SK-N-SH (cell line): ENCODE measurements around the gene RFT1. TPM values are rescaled to one million over a fixed set of nuclear protein-coding genes. Genes with fewer than 3 reads are reported as not detected.

ENCODE experiments used
- CTCF ChIA-PET: fragments of 300-600, 350-600 bp; formaldehyde crosslinking; extraction: SDS; loops from one replicate; lab custom pipeline; 2021; lab: Yijun Ruan, JAX
- POLR2A ChIA-PET: fragments of 350-600 bp; sonication (Branson Sonifier 250); formaldehyde crosslinking; extraction: SDS; loops from one replicate; lab custom pipeline; 2020; ENCODE audit warnings: antibody characterized with exemption, inconsistent platforms; lab: Yijun Ruan, JAX
- DNase-seq: peaks from one replicate; pipeline ENCODE4 v3.0.0; 2012
- H2AFZ ChIP-seq: fragments of 200-600 bp; sonication (generic); 2 replicates; pipeline ENCODE4 v1.8.1; 2016; ENCODE audit warnings: antibody characterized with exemption, mild to moderate bottlenecking, low read depth
- H3F3A ChIP-seq: fragments of 200-600 bp; sonication (generic); replicated peaks from 2 replicates; pipeline ENCODE3; 2016; ENCODE audit warnings: antibody characterized with exemption, mild to moderate bottlenecking; ENCODE audit not compliant: insufficient read depth
- H3K27ac ChIP-seq, 2 experiments: fragments of 200-500 bp in 1 of 2; fragments of 200-600 bp in 1 of 2; sonication (Bioruptor generic) in 1 of 2; sonication (generic), shearing (Covaris generic) in 1 of 2; 2 replicates each; pipeline versions ENCODE4 v1.5.1 to v1.6.1; 2014 to 2016; ENCODE audit warnings: low read depth in 2 of 2, inconsistent platforms in 1 of 2, low read length in 1 of 2, mild to moderate bottlenecking in 1 of 2, mixed read lengths in 1 of 2
- H3K27me3 ChIP-seq: fragments of 200-600 bp; sonication (generic), shearing (Covaris generic); 2 replicates; pipeline ENCODE4 v1.6.1; 2016; ENCODE audit warnings: mixed run types; ENCODE audit not compliant: insufficient read depth
- H3K36me3 ChIP-seq, 2 experiments: fragments of 200-500 bp in 1 of 2; fragments of 200-600 bp in 1 of 2; sonication (Bioruptor generic) in 1 of 2; sonication (generic) in 1 of 2; replicated peaks in 1 of 2; 2 replicates each; pipeline versions ENCODE3 to v1.5.1; 2014 to 2016; ENCODE audit warnings: low read length in 1 of 2, mild to moderate bottlenecking in 1 of 2; ENCODE audit not compliant: insufficient read depth in 2 of 2, control insufficient read depth in 1 of 2
- H3K4me1 ChIP-seq, 2 experiments: fragments of 200-500 bp in 1 of 2; fragments of 200-600 bp in 1 of 2; sonication (Bioruptor generic) in 1 of 2; sonication (generic), shearing (Covaris generic) in 1 of 2; 2 replicates each; pipeline versions ENCODE4 v1.5.1 to v1.6.1; 2014 to 2016; ENCODE audit warnings: low read depth in 1 of 2, low read length in 1 of 2, mixed run types in 1 of 2; ENCODE audit not compliant: insufficient read depth in 2 of 2, control insufficient read depth in 1 of 2
- H3K4me2 ChIP-seq: fragments of 200-600 bp; sonication (generic), shearing (Covaris generic); 2 replicates; pipeline ENCODE4 v1.6.1; 2017; ENCODE audit warnings: mixed run types
- H3K4me3 ChIP-seq, 2 experiments: fragments of 200-500 bp in 1 of 2; fragments of 200-600 bp in 1 of 2; sonication (Bioruptor generic) in 1 of 2; sonication (generic), shearing (Covaris generic) in 1 of 2; 2 replicates each; pipeline versions ENCODE4 v1.5.1 to v1.8.1; 2014 to 2016; ENCODE audit warnings: low read depth in 2 of 2, inconsistent platforms in 1 of 2, low read length in 1 of 2, mild to moderate bottlenecking in 1 of 2, mixed read lengths in 1 of 2, moderate library complexity in 1 of 2
- H3K79me2 ChIP-seq: fragments of 200-600 bp; sonication (generic); 2 replicates; pipeline ENCODE4 v1.8.1; 2017; ENCODE audit warnings: mild to moderate bottlenecking; ENCODE audit not compliant: insufficient read depth
- H3K9ac ChIP-seq: fragments of 200-600 bp; sonication (generic); 2 replicates; pipeline ENCODE4 v1.6.1; 2017; ENCODE audit warnings: mixed run types
- H3K9me2 ChIP-seq: fragments of 200-600 bp; sonication (generic); 2 replicates; pipeline ENCODE4 v1.6.1; 2017; ENCODE audit warnings: mixed run types
- H3K9me3 ChIP-seq: fragments of 200-600 bp; sonication (generic); 2 replicates; pipeline ENCODE4 v1.6.1; 2017; ENCODE audit warnings: mixed run types, mild to moderate bottlenecking, moderate library complexity
- H4K20me1 ChIP-seq: fragments of 200-600 bp; sonication (generic); 2 replicates; pipeline ENCODE4 v1.6.1; 2017; ENCODE audit warnings: mild to moderate bottlenecking, mixed run types; ENCODE audit not compliant: insufficient read depth
- ELF1 ChIP-seq: IDR thresholded peaks from 2 replicates; pipeline ENCODE4 v1.4.0; 2012
- EZH2phosphoT487 ChIP-seq: fragments of 200-600 bp; sonication (generic); IDR thresholded peaks from 2 replicates; pipeline ENCODE4 v1.6.1; 2017; ENCODE audit warnings: low read depth, mixed run types, mild to moderate bottlenecking, antibody characterized with exemption, moderate library complexity, borderline replicate concordance
- FOSL2 ChIP-seq: IDR thresholded peaks from 2 replicates; pipeline ENCODE4 v1.4.0; 2012; ENCODE audit warnings: low read depth, mild to moderate bottlenecking, moderate library complexity, borderline replicate concordance
- FOXJ3 ChIP-seq: sonication (generic); formaldehyde crosslinking; IDR thresholded peaks from 2 replicates; pipeline ENCODE4 v1.5.1; 2020; ENCODE audit warnings: mild to moderate bottlenecking, missing genetic modification reagents
- FOXM1 ChIP-seq: IDR thresholded peaks from 2 replicates; pipeline ENCODE4 v1.4.0; 2012; ENCODE audit warnings: low read depth, mild to moderate bottlenecking
- GABPA ChIP-seq: IDR thresholded peaks from 2 replicates; pipeline ENCODE4 v1.4.0; 2012; ENCODE audit warnings: low read depth, mild to moderate bottlenecking
- GATA2 ChIP-seq: sonication (generic); formaldehyde crosslinking; IDR thresholded peaks from 2 replicates; pipeline ENCODE4 v1.5.0; 2020; ENCODE audit warnings: mild to moderate bottlenecking, missing genetic modification reagents
- MEF2A ChIP-seq: IDR thresholded peaks from 2 replicates; pipeline ENCODE4 v1.4.0; 2012; ENCODE audit warnings: low read depth, borderline replicate concordance
- MXI1 ChIP-seq: IDR thresholded peaks from 2 replicates; pipeline ENCODE4 v1.6.1; 2012; ENCODE audit warnings: mild to moderate bottlenecking, low read depth, low read length, improper control_type of control experiment
- NFIC ChIP-seq: IDR thresholded peaks from 2 replicates; pipeline ENCODE4 v1.4.0; 2012; ENCODE audit warnings: borderline replicate concordance
- NRF1 ChIP-seq: IDR thresholded peaks from 2 replicates; pipeline ENCODE4 v1.6.1; 2012; ENCODE audit warnings: low read depth, mild to moderate bottlenecking, low read length
- POLR2AphosphoS5 ChIP-seq: IDR thresholded peaks from 2 replicates; pipeline ENCODE4 v1.6.1; 2012; ENCODE audit warnings: low read depth, low read length
- RAD21 ChIP-seq: IDR thresholded peaks from 2 replicates; pipeline ENCODE4 v1.6.1; 2012; ENCODE audit warnings: mild to moderate bottlenecking, low read length
- RFX5 ChIP-seq: IDR thresholded peaks from 2 replicates; pipeline ENCODE4 v1.6.1; 2012; ENCODE audit warnings: mild to moderate bottlenecking, improper control_type of control experiment, low read length
- SIN3A ChIP-seq: IDR thresholded peaks from 2 replicates; pipeline ENCODE4 v1.6.1; 2012; ENCODE audit warnings: low read depth, mild to moderate bottlenecking, low read length, moderate library complexity, borderline replicate concordance
- TAF1 ChIP-seq: IDR thresholded peaks from 2 replicates; pipeline ENCODE4 v1.6.1; 2012; ENCODE audit warnings: low read depth, mild to moderate bottlenecking, low read length, moderate library complexity, borderline replicate concordance
- TCF12 ChIP-seq: IDR thresholded peaks from 2 replicates; pipeline ENCODE4 v1.4.0; 2012
- WGBS: methylation state at CpG from one replicate; pipeline ENCODE4 v1.1.6; 2017; ENCODE audit warnings: low lambda C conversion rate; 5-methylcytosine and 5-hydroxymethylcytosine counted together
- polyA plus RNA-seq, 3 experiments: library from polyadenylated mRNA; depleted of rRNA; stranded (reverse); fragments of >200 nt; gene quantifications; 2 replicates each; pipeline ENCODE4 v1.2.3, GENCODE V29; 2012
- TF ChIP-seq, protein P1 (sequence below): IDR thresholded peaks from 2 replicates; pipeline ENCODE4 v1.4.0; 2012; ENCODE audit warnings: low read depth
- TF ChIP-seq, protein P2 (sequence below): IDR thresholded peaks from 2 replicates; pipeline ENCODE4 v1.4.0; 2012; ENCODE audit warnings: low read depth, borderline replicate concordance
- TF ChIP-seq, protein P3 (sequence below): fragments of 150-350 bp; IDR thresholded peaks from 2 replicates; pipeline ENCODE4 v1.6.1; 2017; ENCODE audit warnings: antibody characterized with exemption, low read length, low read depth, borderline replicate concordance
- TF ChIP-seq, protein P4 (sequence below): fragments of 150-350 bp; IDR thresholded peaks from 2 replicates; pipeline ENCODE4 v1.6.1; 2016; ENCODE audit warnings: mild to moderate bottlenecking, low read depth, low read length
- TF ChIP-seq, protein P5 (sequence below): IDR thresholded peaks from 2 replicates; pipeline ENCODE4; 2012
- TF ChIP-seq, protein P6 (sequence below): IDR thresholded peaks from 2 replicates; pipeline ENCODE4 v1.4.0; 2012; ENCODE audit warnings: low read depth, borderline replicate concordance

RFT1 gene
- polyA plus RNA-seq, 1 of the 3 experiments (the other 2 are of a cell fraction): 13.8 TPM

DNA sequence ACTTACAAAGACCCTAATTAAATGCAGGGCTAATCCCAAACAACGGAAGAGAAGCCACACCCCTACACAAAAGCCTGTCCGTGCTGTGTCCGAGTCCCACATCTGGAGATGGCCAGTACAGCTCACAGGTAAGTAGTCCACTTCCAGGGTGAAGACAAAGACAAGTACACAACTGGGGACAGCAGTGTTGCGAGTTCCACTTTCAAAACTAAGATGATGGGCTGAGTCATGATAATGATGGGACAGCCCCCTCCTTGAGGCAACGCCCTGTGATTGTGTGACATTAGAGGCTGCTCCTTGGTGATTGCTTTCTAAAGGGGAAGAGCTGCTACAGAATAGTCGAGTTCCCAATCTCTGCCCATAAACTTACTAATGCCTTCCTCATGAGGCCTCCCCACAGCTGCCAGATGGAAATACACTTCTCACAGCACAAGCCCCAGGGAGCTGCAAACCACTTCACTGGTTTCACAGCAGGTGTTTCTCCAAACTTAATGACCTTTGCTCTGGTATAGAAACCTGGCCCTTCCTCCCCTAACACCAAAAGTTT lies 27.6 kb downstream of the RFT1 start:
- Histone ChIP-seq H3F3A (no peaks in the 10 kb centered on the region), H2AFZ (no peak overlapping the region), H3K9me3 (no peaks in the 10 kb centered on the region), H3K4me2 (no peak overlapping the region), H3K9ac (no peak overlapping the region), H3K79me2 (no peaks in the 10 kb centered on the region), H3K4me3 (no peak overlapping the region), H3K9me2 (no peaks in the 10 kb centered on the region), H3K27ac (no peak overlapping the region), H3K4me1 (no peaks in the 10 kb centered on the region), H4K20me1 (no peaks in the 10 kb centered on the region), H3K27me3 (no peaks in the 10 kb centered on the region), H3K36me3 (peaks cover 23 to 42% of the 10 kb centered on the region in 2 experiments)
- 76% methylated on average over 6 of the region's 6 CpGs for WGBS
- TF ChIP-seq TCF12 (no peak), FOXJ3 (no peak), FOXM1 (no peak), EZH2phosphoT487 (no peak), MEF2A (no peak), FOSL2 (no peak), RFX5 (no peak), SIN3A (no peak), TAF1 (no peak)
- TF ChIP-seq, protein P1, sequence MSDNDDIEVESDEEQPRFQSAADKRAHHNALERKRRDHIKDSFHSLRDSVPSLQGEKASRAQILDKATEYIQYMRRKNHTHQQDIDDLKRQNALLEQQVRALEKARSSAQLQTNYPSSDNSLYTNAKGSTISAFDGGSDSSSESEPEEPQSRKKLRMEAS: no peak
- TF ChIP-seq, protein P2, sequence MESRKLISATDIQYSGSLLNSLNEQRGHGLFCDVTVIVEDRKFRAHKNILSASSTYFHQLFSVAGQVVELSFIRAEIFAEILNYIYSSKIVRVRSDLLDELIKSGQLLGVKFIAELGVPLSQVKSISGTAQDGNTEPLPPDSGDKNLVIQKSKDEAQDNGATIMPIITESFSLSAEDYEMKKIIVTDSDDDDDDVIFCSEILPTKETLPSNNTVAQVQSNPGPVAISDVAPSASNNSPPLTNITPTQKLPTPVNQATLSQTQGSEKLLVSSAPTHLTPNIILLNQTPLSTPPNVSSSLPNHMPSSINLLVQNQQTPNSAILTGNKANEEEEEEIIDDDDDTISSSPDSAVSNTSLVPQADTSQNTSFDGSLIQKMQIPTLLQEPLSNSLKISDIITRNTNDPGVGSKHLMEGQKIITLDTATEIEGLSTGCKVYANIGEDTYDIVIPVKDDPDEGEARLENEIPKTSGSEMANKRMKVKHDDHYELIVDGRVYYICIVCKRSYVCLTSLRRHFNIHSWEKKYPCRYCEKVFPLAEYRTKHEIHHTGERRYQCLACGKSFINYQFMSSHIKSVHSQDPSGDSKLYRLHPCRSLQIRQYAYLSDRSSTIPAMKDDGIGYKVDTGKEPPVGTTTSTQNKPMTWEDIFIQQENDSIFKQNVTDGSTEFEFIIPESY: no peak
- TF ChIP-seq, protein P3, sequence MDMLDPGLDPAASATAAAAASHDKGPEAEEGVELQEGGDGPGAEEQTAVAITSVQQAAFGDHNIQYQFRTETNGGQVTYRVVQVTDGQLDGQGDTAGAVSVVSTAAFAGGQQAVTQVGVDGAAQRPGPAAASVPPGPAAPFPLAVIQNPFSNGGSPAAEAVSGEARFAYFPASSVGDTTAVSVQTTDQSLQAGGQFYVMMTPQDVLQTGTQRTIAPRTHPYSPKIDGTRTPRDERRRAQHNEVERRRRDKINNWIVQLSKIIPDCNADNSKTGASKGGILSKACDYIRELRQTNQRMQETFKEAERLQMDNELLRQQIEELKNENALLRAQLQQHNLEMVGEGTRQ: no peak
- POLR2A ChIA-PET: no interaction called here
- DNase-seq: no peak
- CTCF ChIA-PET: interaction anchor here (0.6 to 1.0 kb wide), 4 partner anchors 13 to 649 kb away, joined by 3 to 4 read pairs (median 3); partner anchors contain the start of gene TNNC1

DNA sequence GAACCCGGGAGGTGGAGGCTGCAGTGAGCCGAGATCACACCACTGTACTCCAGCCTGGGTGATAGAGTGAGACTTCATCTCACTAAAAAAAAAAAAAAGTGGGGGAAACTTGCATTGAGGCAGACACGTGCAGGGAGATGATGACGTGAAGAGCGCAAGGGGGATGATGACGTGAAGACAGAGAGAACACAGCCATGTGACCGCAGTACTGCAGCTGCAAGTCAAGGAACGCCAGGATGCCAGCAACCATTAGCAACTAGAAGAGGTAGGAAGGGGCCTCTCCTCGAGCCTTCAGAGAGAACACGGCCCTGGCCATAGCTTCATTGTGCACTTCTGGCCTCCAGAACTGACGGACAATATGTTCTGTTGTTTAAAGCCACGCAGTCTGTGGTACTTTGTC lies 28.3 kb downstream of the RFT1 start:
- CTCF ChIA-PET: interaction anchor here (1.0 kb wide), 1 partner anchor 94 kb away, joined by 3 read pairs; no protein-coding TSS in a partner anchor
- no peaks in the 10 kb centered on the region for H3K9me2 ChIP-seq
- no peak overlapping the region for H3K27ac ChIP-seq
- H3K4me3 ChIP-seq: no peak overlapping the region
- H3K36me3 ChIP-seq: peaks cover 23 to 42% of the 10 kb centered on the region in 2 experiments
- H3K4me1 ChIP-seq: no peaks in the 10 kb centered on the region
- no peaks in the 10 kb centered on the region for H4K20me1 ChIP-seq
- no peak overlapping the region for H2AFZ ChIP-seq
- H3K9ac ChIP-seq: no peak overlapping the region
- 96% methylated on average over 12 of the region's 12 CpGs for WGBS
- DNase-seq: no peak
- no peak overlapping the region for H3K4me2 ChIP-seq
- H3K79me2 ChIP-seq: no peaks in the 10 kb centered on the region
- POLR2A ChIA-PET: no interaction called here
- no peaks in the 10 kb centered on the region for H3K27me3 ChIP-seq
- H3K9me3 ChIP-seq: no peaks in the 10 kb centered on the region
- H3F3A ChIP-seq: no peaks in the 10 kb centered on the region
- no peak for TF ChIP-seq GABPA
- no peak for TF ChIP-seq RFX5
- TF ChIP-seq ELF1: no peak
- TF ChIP-seq POLR2AphosphoS5: no peak
- no peak for TF ChIP-seq GATA2
- TF ChIP-seq, protein P4, sequence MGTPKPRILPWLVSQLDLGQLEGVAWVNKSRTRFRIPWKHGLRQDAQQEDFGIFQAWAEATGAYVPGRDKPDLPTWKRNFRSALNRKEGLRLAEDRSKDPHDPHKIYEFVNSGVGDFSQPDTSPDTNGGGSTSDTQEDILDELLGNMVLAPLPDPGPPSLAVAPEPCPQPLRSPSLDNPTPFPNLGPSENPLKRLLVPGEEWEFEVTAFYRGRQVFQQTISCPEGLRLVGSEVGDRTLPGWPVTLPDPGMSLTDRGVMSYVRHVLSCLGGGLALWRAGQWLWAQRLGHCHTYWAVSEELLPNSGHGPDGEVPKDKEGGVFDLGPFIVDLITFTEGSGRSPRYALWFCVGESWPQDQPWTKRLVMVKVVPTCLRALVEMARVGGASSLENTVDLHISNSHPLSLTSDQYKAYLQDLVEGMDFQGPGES: no peak
- TF ChIP-seq NRF1: no peak
- TF ChIP-seq, protein P5, sequence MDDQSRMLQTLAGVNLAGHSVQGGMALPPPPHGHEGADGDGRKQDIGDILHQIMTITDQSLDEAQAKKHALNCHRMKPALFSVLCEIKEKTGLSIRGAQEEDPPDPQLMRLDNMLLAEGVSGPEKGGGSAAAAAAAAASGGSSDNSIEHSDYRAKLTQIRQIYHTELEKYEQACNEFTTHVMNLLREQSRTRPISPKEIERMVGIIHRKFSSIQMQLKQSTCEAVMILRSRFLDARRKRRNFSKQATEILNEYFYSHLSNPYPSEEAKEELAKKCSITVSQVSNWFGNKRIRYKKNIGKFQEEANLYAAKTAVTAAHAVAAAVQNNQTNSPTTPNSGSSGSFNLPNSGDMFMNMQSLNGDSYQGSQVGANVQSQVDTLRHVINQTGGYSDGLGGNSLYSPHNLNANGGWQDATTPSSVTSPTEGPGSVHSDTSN: no peak
- TF ChIP-seq MEF2A: no peak
- TF ChIP-seq, protein P6, sequence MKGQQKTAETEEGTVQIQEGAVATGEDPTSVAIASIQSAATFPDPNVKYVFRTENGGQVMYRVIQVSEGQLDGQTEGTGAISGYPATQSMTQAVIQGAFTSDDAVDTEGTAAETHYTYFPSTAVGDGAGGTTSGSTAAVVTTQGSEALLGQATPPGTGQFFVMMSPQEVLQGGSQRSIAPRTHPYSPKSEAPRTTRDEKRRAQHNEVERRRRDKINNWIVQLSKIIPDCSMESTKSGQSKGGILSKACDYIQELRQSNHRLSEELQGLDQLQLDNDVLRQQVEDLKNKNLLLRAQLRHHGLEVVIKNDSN: no peak
- TF ChIP-seq RAD21: no peak
- no peak for TF ChIP-seq EZH2phosphoT487
- TF ChIP-seq MXI1: no peak
- TF ChIP-seq NFIC: no peak
- TF ChIP-seq FOXJ3: no peak
